GM19328 (cell line): Measurements from ENCODE around the gene ZMYM4.
A peak's percentile ranks its signal among the peaks of the same experiment; 100 is the strongest.
"Not testable (repeated sequence)": the region's sequence is repeated elsewhere in the genome, so short reads cannot be mapped to it uniquely, and the experiment has no call there.

ENCODE experiments used
- ATAC-seq: cut with Tn5 transposase; IDR thresholded peaks from one replicate; pipeline ENCODE4 v1.9.1; 2021; ENCODE audit warnings: mild to moderate bottlenecking, moderate library complexity; ENCODE audit not compliant: unreplicated experiment

The ZMYM4 gene

GRCh38 chr1:35268282-35269200, at the start of gene ZMYM4:
Gene ZMYM4, plus strand, starts transcription at chr1:35268709. Its CDS starts 338 bp downstream, at chr1:35269047.
- ATAC-seq = peak; percentile 69

- ATAC-seq = no peak
Observed at GRCh38 chr1:35220976-35221375, 47.5 kb upstream of the ZMYM4 start.

- no peak for ATAC-seq
Observed at GRCh38 chr1:35222322-35223083, 46.0 kb upstream of the ZMYM4 start.

GRCh38 chr1:35223084-35223630, 45.4 kb upstream of the ZMYM4 start:
- ATAC-seq = no peak

GRCh38 chr1:35226546-35226945, 42.0 kb upstream of the ZMYM4 start:
- ATAC-seq = no peak

GRCh38 chr1:35229587-35230360, 38.7 kb upstream of the ZMYM4 start:
- ATAC-seq = no peak

GRCh38 chr1:35231287-35231686, 37.2 kb upstream of the ZMYM4 start:
- ATAC-seq = no peak

GRCh38 chr1:35236772-35237171, 31.7 kb upstream of the ZMYM4 start:
- ATAC-seq = not testable (repeated sequence)

GRCh38 chr1:35243691-35244090, 24.8 kb upstream of the ZMYM4 start:
- ATAC-seq = no peak

GRCh38 chr1:35247256-35247655, 21.3 kb upstream of the ZMYM4 start:
- no peak for ATAC-seq

- no peak for ATAC-seq
Observed at GRCh38 chr1:35253941-35254340, 14.6 kb upstream of the ZMYM4 start.

GRCh38 chr1:35255276-35255675, 13.2 kb upstream of the ZMYM4 start:
- no peak for ATAC-seq

GRCh38 chr1:35259561-35259960, 8.9 kb upstream of the ZMYM4 start:
- no peak for ATAC-seq

- no peak for ATAC-seq
Observed at GRCh38 chr1:35261412-35262120, 6.9 kb upstream of the ZMYM4 start.

GRCh38 chr1:35264035-35264434, 4.5 kb upstream of the ZMYM4 start:
- ATAC-seq = no peak

- ATAC-seq = no peak
Observed at GRCh38 chr1:35264871-35265270, 3.6 kb upstream of the ZMYM4 start.

GRCh38 chr1:35266306-35266705, 2.2 kb upstream of the ZMYM4 start:
- ATAC-seq = no peak

GRCh38 chr1:35269201-35269988, 886 bp downstream of the ZMYM4 start:
- no peak for ATAC-seq

GRCh38 chr1:35269989-35270289, 1.4 kb downstream of the ZMYM4 start:
- ATAC-seq = no peak

GRCh38 chr1:35270836-35271235, 2.3 kb downstream of the ZMYM4 start:
- ATAC-seq = no peak
